Measurements from ENCODE around the gene PSMD5.

The PSMD5 gene

DNA sequence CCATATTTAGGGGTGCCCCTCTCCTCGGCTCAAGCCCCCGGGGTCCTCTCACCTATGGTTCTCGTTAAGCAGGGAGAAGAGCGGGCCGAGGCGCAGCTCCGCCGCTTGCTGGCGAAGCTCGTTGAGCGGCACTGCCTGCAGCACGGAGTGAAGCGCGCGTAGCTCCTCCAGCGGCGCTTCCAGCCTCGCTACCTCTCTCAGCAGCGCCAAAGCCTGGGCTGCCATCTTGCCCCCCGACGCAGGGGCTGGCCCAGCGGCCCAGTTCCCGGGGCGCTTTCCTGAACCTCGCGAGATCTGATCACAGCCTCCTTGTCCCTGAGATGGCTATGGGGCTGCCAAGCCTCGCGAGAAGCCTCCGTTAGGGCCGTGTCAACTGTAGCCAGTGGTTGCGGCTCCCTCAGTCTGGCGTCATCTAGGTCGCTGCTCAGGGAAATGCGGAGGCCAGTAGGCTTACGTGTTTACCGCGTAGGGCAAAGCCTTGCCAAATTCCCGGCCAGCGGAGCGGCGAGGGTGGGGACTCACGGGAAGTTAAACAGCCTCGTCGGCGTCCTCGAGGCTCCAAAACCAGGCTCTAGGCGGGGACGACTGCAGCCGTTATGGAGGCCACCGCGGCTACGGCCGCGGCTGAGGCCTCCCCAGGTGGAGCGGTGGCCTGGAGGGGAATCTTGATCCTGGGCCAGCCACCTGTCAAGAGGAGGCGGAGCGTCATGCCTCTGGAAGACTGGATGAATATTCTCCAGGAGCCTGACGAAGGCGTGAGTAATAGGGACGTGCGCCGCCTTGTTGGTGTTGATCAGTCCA is at the start of gene PSMD5:
TSS of gene PSMD5 (minus strand) at position 238 of the 801 bp plus-strand sequence. CDS start at position 225, 13 bp downstream.
- TF ChIP-seq, protein P1, sequence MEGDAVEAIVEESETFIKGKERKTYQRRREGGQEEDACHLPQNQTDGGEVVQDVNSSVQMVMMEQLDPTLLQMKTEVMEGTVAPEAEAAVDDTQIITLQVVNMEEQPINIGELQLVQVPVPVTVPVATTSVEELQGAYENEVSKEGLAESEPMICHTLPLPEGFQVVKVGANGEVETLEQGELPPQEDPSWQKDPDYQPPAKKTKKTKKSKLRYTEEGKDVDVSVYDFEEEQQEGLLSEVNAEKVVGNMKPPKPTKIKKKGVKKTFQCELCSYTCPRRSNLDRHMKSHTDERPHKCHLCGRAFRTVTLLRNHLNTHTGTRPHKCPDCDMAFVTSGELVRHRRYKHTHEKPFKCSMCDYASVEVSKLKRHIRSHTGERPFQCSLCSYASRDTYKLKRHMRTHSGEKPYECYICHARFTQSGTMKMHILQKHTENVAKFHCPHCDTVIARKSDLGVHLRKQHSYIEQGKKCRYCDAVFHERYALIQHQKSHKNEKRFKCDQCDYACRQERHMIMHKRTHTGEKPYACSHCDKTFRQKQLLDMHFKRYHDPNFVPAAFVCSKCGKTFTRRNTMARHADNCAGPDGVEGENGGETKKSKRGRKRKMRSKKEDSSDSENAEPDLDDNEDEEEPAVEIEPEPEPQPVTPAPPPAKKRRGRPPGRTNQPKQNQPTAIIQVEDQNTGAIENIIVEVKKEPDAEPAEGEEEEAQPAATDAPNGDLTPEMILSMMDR (conservative IDR thresholded peaks at IDR 0.05; ENCODE audit: low read depth), result no peak
- peak; percentile 100 for DNase-seq (ENCODE audit: low spot score)
- CTCF ChIA-PET, result interaction anchor here (0.8 kb wide), 1 partner anchor 118 kb away, joined by 3 read pairs; no protein-coding TSS in a partner anchor
- H3K27ac ChIP-seq, result peak within 1 kb of the TSS; percentile 92
- POLR2A ChIA-PET (ENCODE audit: low non-redundant PET), result interaction anchor here (0.5 to 1.2 kb wide), 5 partner anchors 10 to 49 kb away, joined by 3 to 14 read pairs (median 3); partner anchors contain the start of gene FBXW2

DNA sequence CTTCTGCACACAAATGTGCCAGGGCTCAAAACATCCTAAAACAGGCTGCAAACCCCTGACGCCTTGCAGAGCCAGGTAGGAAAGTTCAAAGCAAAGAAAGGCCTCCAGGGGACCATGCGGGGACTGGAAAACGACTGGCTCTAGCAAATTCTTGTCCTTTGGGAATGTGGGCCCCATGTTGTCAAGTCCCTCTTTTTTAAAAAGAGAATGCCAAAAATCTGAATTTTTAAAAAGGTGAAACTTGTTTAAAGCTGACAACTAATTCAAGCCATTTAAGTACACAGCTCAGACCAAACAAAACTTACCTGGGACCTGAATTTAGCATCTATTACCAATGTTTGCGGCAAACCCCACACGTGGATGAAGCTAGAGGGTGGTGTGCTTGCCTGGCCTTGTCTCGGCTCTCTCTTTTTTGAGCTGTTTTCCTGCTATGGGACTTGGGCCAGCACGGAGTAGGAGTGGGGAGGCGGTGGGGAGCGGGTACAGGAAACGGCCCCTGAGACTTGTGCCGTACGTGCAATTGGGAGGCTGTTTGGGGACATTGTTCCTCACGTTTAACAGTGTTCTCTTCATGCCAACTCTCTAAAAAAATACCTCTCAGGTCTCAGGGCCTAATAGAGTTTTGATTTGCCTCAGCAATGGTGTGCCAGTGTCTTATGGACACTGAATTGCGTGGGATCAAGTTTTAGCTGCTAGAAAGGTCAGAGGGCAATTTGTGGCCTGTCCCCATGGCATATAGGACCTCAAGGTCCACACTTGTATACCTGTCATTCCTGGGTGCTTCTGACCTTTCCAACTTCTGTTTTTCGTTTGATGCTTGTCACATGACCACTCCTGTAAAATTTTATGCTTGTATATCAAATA is 49.4 kb upstream of the PSMD5 start:
- POLR2A ChIA-PET (ENCODE audit: low non-redundant PET), result no interaction called here
- H3K27ac ChIP-seq, result peak overlapping the region; percentile 19
- TF ChIP-seq, protein P1 (conservative IDR thresholded peaks at IDR 0.05; ENCODE audit: low read depth), result no peak
- no peak for DNase-seq (ENCODE audit: low spot score)
- CTCF ChIA-PET, result interaction anchor here (0.6 kb wide), 1 partner anchor 172 kb away, joined by 3 read pairs; no protein-coding TSS in a partner anchor

DNA sequence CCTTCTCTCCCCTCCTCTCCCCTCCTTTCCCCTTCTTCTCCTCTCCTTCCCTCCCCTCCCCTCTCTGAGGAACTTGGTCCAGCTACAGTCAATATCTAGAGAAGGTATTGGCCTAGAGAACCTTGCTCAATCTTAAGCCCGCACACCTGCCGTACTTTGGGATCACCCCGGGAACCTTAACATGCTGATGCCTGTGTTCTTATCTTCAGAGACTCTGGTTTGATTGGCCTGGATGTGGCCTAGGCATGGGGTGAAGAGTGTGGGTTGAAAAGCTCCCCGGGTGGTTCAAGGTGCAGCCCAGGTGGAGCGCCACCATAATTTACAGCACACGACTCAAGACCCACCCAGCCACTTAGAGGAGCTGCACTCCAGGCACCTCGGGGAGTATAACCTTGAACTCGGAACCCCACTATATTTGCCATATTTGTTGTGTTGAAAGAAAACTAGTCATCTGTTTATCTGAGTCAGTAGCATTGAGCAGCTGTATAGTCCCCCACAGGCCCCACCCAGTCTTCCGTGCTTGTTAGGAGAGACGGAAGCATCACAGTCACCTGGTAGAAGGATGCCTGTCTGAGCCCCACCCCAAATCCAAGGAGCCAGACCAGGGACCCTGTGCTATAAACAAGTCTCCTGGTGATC is 48.6 kb upstream of the PSMD5 start:
- no peak for DNase-seq (ENCODE audit: low spot score)
- TF ChIP-seq, protein P1 (conservative IDR thresholded peaks at IDR 0.05; ENCODE audit: low read depth), result no peak
- ChIA-PET CTCF (interaction anchor here (0.6 kb wide), 1 partner anchor 171 kb away, joined by 3 read pairs; no protein-coding TSS in a partner anchor), POLR2A (ENCODE audit: low non-redundant PET) (no interaction called here)
- H3K27ac ChIP-seq, result no peak overlapping the region

DNA sequence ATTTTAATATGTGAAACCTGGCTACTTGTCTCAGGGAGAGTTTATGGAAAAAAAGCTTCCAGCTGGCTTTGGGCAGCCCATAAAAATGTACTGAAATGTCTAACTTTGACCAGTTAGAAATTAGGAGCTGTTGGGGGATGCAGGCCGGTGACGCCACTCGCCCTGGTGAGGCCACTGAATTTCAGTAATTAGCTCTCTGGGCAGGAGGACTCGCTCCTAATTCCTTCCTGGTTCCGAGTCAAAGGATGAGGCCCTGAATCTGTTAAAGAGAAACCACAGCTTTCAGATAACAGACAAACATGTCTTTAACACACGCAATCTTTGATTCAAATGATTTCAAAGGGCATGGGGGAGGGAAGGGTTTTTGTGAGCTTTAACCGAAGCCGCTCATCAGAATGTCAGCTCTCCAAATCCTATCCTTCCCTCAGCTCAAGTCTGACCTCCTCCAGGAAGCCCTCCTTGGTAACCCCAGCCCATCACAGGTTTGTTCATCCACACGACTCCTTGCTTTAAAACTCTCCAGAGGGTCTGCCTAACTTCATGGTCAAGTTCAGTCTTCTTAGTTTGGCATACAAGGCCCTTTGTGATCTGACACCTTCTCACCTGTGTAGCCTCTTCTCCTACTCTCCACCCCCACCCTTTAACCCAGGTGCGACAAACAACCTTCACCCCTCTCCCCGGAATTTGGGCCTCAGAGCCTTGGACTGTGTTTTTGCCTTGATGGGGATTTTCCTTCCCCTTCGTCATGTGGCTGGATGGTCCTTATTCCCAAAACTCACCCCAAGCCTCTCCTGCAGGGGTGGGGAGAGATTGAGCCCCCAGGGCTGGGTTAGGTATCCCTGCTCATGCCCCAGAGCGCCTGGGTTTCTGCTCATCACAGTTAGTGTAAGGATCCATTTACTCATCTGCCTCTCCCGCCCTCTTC is 47.9 kb upstream of the PSMD5 start:
- TF ChIP-seq, protein P1 (conservative IDR thresholded peaks at IDR 0.05; ENCODE audit: low read depth), result no peak
- CTCF ChIA-PET, result interaction anchor here (0.6 to 0.8 kb wide), 2 partner anchors 12 to 46 kb away, joined by 3 to 4 read pairs; no protein-coding TSS in a partner anchor
- H3K27ac ChIP-seq, result no peak overlapping the region
- DNase-seq (ENCODE audit: low spot score), result no peak
- POLR2A ChIA-PET (ENCODE audit: low non-redundant PET), result no interaction called here

DNA sequence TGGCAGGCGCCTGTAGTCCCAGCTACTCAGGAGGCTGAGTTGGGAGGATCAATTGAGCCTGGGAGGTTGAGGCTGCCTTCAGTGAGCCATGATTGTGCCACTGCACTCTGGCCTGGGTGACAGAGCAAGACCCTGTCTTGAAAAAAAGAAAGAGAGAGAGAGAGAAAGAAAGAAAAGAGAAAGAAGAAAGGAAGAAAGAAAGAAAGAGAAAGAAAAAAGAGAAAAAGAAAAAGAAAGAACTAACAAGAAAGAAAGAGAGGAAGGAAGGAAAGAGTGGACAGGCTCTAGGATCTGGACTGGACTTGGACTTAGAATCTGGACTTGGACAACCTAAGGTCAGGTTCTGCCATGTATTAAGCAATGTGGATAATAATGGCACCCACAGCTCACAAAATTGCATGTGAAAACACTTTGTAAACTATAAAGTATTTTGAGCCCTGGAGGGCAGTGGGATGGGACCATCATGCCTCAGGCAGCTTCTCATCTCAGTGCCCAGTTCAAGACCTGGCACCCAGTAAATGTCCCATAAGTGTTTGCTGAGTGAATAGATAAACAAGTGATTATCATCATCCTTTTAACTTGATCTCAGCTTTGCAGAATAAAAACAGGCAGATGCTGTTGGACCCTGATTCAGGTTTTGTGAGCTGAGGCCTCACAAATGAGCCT is 47.0 kb upstream of the PSMD5 start:
- no peak for DNase-seq (ENCODE audit: low spot score)
- ChIA-PET POLR2A (ENCODE audit: low non-redundant PET) (interaction anchor here (0.7 kb wide), 1 partner anchor 47 kb away, joined by 14 read pairs; no protein-coding TSS in a partner anchor), CTCF (interaction anchor here (0.6 to 0.8 kb wide), 2 partner anchors 13 to 47 kb away, joined by 3 to 4 read pairs; no protein-coding TSS in a partner anchor)
- TF ChIP-seq, protein P1 (conservative IDR thresholded peaks at IDR 0.05; ENCODE audit: low read depth), result no peak
- no peak overlapping the region for H3K27ac ChIP-seq
